Peyer's patch (tissue), 4 donors: ENCODE measurements around the gene UBE3C. TPM values are rescaled to one million over a fixed set of nuclear protein-coding genes. Genes with fewer than 3 reads are reported as not detected.

ENCODE experiments used
- DNase-seq, 3 donors: peaks; one replicate each; pipeline ENCODE4 v3.0.0-alpha.2; 2017 to 2019
- H3K27ac ChIP-seq, 4 donors: fragments of 200-600 bp; sonication (generic); one replicate each; pipeline ENCODE4 v1.5.1; 2016 to 2019
- H3K27me3 ChIP-seq, 2 donors: fragments of 200-600 bp; sonication (generic); one replicate each; pipeline ENCODE4 v1.5.1; 2019
- H3K36me3 ChIP-seq, 3 donors: fragments of 200-600 bp; sonication (generic); one replicate each; pipeline ENCODE4 v1.5.1; 2016 to 2019
- H3K4me1 ChIP-seq, 4 donors: fragments of 200-600 bp; sonication (generic); one replicate each; pipeline ENCODE4 v1.5.1; 2016 to 2019
- H3K4me3 ChIP-seq, 4 donors: fragments of 200-600 bp; sonication (generic); 1 replicate in 3 of 4; 2 replicates in 1 of 4; pipeline ENCODE4 v1.5.1; 2016 to 2019; ENCODE audit warnings: mild to moderate bottlenecking in 1 of 4
- H3K9me3 ChIP-seq, 4 donors: fragments of 200-600 bp; sonication (generic); one replicate each; pipeline ENCODE4 v1.5.1; 2016 to 2019; ENCODE audit warnings: mild to moderate bottlenecking in 1 of 4
- CTCF ChIP-seq, 6 experiments: fragments of 450-650 bp in 4 of 6; fragments of 200-600 bp in 2 of 6; sonication (generic) in 1 of 6; IDR thresholded peaks; one replicate each; pipeline ENCODE4 v1.5.1; 2017 to 2019; ENCODE audit warnings: antibody characterized with exemption in 6 of 6, mild to moderate bottlenecking in 3 of 6, moderate library complexity in 1 of 6
- POLR2A ChIP-seq, 2 donors: fragments of 450-650 bp; IDR thresholded peaks; one replicate each; pipeline ENCODE4 v1.5.1; 2017; ENCODE audit warnings: antibody characterized with exemption in 2 of 2, mild to moderate bottlenecking in 2 of 2, moderate library complexity in 2 of 2
- total RNA-seq, 4 donors: library from RNA; depleted of rRNA; stranded (reverse); fragments of >200 nt; gene quantifications; one replicate each; pipeline ENCODE4 v1.1.0, GENCODE V29; 2016

UBE3C gene
- total RNA-seq, 4 donors from 2014 or later = 76.4 to 106 (median 101) TPM

GRCh38 chr7:157292770-157293412, 154.2 kb downstream of the UBE3C start:
- H3K27me3 ChIP-seq = no peaks in the 10 kb centered on the region
- no peaks in the 10 kb centered on the region for H3K36me3 ChIP-seq
- DNase-seq = peak in 2 of 3 donors; percentile 74 to 82
- no peak overlapping the region for H3K27ac ChIP-seq
- no peaks in the 10 kb centered on the region for H3K9me3 ChIP-seq
- H3K4me3 ChIP-seq = no peak overlapping the region
- H3K4me1 ChIP-seq = peaks cover 0 to 24% (median 0%) of the 10 kb centered on the region in 4 donors
- TF ChIP-seq CTCF (IDR thresholded peaks at IDR 0.05) (no peak), POLR2A (IDR thresholded peaks at IDR 0.05) (no peak)

- no peaks in the 10 kb centered on the region for H3K9me3 ChIP-seq
- peaks cover 0 to 24% (median 0%) of the 10 kb centered on the region in 4 donors for H3K4me1 ChIP-seq
- H3K27me3 ChIP-seq = no peaks in the 10 kb centered on the region
- H3K4me3 ChIP-seq = no peak overlapping the region
- TF ChIP-seq POLR2A (IDR thresholded peaks at IDR 0.05) (no peak), CTCF (IDR thresholded peaks at IDR 0.05) (no peak)
- no peaks in the 10 kb centered on the region for H3K36me3 ChIP-seq
- no peak overlapping the region for H3K27ac ChIP-seq
- no peak for DNase-seq
Measured at GRCh38 chr7:157293413-157293788, 154.7 kb downstream of the UBE3C start.

GRCh38 chr7:157294773-157295172, 156.0 kb downstream of the UBE3C start:
- Histone ChIP-seq H3K36me3 (no peaks in the 10 kb centered on the region), H3K4me1 (peaks cover 0 to 17% (median 0%) of the 10 kb centered on the region in 4 donors), H3K4me3 (no peak overlapping the region), H3K27me3 (no peaks in the 10 kb centered on the region), H3K27ac (no peak overlapping the region), H3K9me3 (no peaks in the 10 kb centered on the region)
- TF ChIP-seq POLR2A (IDR thresholded peaks at IDR 0.05) = no peak
- no peak for TF ChIP-seq CTCF (IDR thresholded peaks at IDR 0.05)
- DNase-seq = no peak

- Histone ChIP-seq H3K9me3 (no peaks in the 10 kb centered on the region), H3K4me3 (no peak overlapping the region), H3K4me1 (peaks cover 0 to 11% (median 0%) of the 10 kb centered on the region in 4 donors), H3K36me3 (no peaks in the 10 kb centered on the region), H3K27ac (no peak overlapping the region), H3K27me3 (no peaks in the 10 kb centered on the region)
- TF ChIP-seq POLR2A (IDR thresholded peaks at IDR 0.05) = no peak
- no peak for TF ChIP-seq CTCF (IDR thresholded peaks at IDR 0.05)
- DNase-seq = no peak
Measured at GRCh38 chr7:157295338-157295737, 156.6 kb downstream of the UBE3C start.

- Histone ChIP-seq H3K4me1 (peaks cover 0 to 9% (median 0%) of the 10 kb centered on the region in 4 donors), H3K9me3 (no peaks in the 10 kb centered on the region), H3K36me3 (no peaks in the 10 kb centered on the region), H3K27me3 (no peaks in the 10 kb centered on the region), H3K27ac (no peak overlapping the region), H3K4me3 (no peak overlapping the region)
- TF ChIP-seq POLR2A (IDR thresholded peaks at IDR 0.05) = no peak
- no peak for TF ChIP-seq CTCF (IDR thresholded peaks at IDR 0.05)
- no peak for DNase-seq
Measured at GRCh38 chr7:157297185-157297584, 158.5 kb downstream of the UBE3C start.

- H3K9me3 ChIP-seq = no peaks in the 10 kb centered on the region
- TF ChIP-seq POLR2A (IDR thresholded peaks at IDR 0.05) (no peak), CTCF (IDR thresholded peaks at IDR 0.05) (no peak)
Measured at GRCh38 chr7:157299317-157299612, 160.5 kb downstream of the UBE3C start.

More at GRCh38 chr7:157299317-157299612, 160.5 kb downstream of the UBE3C start:
- no peaks in the 10 kb centered on the region for H3K27me3 ChIP-seq
- no peak overlapping the region for H3K27ac ChIP-seq
- no peaks in the 10 kb centered on the region for H3K36me3 ChIP-seq
- DNase-seq = no peak
- no peaks in the 10 kb centered on the region for H3K4me1 ChIP-seq
- H3K4me3 ChIP-seq = no peak overlapping the region
